ENCODE results near the gene TBC1D8B.

Gene TBC1D8B

DNA sequence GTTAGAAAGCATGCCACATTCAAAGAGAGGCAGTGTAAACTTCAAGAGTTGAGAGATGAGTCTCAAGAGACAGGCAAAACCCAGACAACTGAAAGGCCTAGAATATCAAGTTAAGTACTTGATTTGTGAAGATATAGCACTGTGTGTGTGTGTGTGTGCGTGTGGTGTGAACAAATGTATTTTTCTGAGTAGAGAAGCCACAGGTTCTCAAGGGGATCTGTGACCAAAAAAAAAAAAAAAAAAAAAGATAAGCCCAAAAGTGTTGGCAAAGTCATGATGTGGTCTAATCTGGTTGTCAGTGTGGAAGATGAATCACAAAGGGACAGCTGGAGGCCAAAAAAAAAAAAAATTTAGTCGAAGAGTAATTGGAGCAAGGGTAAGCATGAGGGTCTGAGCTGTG is 96.8 kb downstream of the TBC1D8B start:
- DNase-seq = no peak

DNA sequence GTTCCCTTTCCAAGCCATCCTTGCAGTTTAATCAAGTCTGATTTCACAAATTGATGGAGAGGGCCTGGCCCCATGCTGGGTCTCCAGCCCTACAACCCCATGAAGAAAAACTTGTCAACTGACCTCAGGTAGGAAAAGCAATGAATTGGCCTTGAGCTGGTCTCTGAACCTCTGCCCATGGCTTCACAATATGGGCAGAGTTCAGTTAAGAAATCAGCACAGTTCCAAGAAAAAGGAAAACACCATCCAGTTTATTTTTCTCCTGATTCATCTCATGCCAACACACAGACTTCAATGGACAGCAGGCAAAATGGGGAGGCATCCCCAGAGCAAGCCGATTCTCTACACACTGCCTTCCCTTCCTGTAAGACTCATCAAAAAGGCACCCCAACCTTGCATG is 97.4 kb downstream of the TBC1D8B start:
- no peak for DNase-seq

DNA sequence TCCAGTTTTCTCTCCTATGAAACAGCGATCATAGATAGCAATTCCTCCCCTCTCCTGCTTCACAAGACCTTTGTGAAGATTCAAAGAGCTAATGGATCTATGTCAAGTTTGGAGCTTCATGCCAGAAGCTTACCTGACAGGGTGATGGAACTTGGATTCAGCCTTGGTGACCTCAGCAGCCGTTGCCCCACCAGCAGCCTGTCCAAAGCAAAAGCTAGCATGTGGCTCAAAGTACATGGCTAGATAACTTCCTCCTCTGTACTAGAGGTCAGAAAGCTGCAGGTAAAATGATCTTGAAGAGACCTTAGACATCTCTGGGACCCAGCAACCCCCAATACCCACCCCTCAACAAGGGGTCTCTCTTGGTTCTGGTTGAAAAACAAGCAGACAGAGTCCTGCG is 98.9 kb downstream of the TBC1D8B start:
- no peak for DNase-seq

- DNase-seq = no peak
These were observed 99.3 kb downstream of the TBC1D8B start for GRCh38 chrX:106901781-106902219.

- DNase-seq = no peak
These were observed 100.2 kb downstream of the TBC1D8B start for GRCh38 chrX:106902684-106903083.

DNA sequence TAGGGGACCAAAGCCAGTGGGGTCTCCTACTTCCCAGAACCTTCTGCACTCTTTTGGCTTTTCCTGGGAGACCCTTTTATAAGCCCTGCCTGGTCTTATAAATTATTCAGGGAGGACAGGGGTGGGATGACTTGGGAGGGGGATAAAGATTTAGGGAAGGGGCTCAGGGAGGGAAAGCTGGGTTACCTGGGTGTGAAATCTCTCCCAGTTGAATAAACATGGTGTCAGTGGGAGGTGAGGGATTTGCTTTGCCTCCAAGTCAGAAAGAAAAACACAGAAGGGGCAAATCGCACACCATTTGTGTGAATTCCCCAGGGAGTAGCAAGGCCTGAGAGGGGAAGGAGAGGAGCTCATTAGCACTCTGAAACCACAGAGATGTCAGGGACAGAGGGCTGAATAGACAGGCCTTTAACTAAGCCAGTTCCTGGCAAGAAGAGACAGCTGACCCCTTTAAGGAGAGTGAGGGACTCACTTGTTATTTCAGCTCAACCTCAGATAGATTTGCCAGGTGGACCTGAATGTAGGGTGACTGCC is 100.9 kb downstream of the TBC1D8B start, which contains the start of gene RIPPLY1:
TSS of gene RIPPLY1 (minus strand) at position 51 of the 534 bp plus-strand sequence. CDS start 54 bp downstream, outside the sequence.
- no peak for DNase-seq

GRCh38 chrX:106903856-106904528 is 101.5 kb downstream of the TBC1D8B start:
- no peak for DNase-seq

DNA sequence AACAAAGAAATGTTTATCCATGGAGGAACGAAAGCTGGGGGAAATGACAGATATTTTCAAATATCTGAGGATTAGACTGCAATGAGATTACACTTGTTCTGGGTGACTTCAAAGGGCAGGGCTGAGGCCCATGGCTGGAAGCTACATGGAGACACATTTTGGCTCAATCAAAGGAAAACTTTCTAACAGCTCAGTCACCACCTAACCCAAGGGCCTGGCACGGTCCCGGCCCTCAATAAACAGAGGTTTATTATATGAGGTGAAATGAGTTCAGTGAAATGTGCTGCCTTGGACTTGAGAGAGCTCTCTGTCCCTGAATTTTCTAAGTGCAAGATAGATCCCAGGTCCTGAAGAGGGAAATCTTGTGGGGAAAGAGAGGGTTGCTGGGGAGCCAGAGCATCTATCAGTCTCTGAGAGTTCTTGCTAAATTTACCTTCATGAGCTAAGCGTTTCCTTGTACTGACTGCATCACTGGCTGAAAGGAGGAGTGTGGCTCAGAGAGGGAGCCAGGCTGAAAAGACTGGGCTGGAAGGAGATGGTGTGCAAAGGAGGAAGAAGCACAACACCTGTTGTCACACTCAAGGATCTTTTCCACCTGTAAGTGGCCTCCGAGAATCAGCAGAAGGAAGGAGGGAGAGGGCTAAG is 102.7 kb downstream of the TBC1D8B start:
- no peak for DNase-seq

DNA sequence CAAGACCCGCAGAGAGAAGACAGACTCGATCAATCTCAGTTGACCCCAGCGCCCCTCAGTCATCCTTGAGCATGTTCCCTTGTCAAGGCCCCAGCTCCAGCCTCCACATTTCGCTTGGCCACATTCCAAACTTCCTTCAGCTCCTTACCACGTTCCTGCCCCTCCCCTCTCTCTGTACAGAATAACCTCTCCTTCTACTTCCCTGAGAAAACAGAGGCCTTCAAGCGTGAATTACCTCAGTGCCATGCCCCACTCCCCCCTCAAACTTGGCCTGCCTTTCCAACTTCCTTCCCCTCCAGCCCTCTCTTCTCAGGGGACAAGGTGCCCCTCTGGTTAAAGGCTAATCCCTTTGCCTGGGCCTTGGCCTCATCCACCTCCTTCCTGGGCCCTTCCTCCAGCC is 103.9 kb downstream of the TBC1D8B start:
- peak; percentile 18 for DNase-seq

GRCh38 chrX:106912864-106913263 is 110.4 kb downstream of the TBC1D8B start:
- no peak for DNase-seq

- no peak for DNase-seq
These were observed 115.5 kb downstream of the TBC1D8B start for GRCh38 chrX:106917830-106918500.

DNA sequence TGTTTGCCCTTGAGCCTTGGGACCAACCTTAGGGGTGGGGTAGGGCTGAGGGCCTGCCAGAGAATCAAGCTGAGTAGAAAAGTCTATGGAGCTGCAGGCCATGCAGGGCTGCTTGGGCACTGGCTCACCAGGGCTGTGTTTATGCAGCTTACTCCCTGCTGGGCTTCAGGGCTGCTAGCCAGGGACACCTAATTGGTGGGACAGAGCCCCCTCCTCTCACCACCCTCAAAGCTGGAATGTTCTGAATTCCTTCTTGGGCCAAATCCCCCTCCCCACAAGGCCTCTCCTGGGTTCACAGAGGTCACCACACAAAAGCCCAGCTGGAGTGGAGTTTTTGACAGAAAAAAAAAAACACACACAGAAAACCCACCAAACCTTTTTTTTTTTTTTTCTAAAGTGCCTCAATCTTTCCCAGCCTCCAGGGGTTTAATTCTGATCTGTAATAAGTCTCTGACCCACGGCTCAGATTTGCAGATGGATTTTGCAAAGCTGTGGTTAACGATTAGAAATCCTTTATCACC is 117.5 kb downstream of the TBC1D8B start, which contains the start of gene CLDN2:
TSS of gene CLDN2 (plus strand) at position 471 of the 521 bp plus-strand sequence. CDS start 7,827 bp downstream, outside the sequence.
- peak; percentile 77 for DNase-seq

DNA sequence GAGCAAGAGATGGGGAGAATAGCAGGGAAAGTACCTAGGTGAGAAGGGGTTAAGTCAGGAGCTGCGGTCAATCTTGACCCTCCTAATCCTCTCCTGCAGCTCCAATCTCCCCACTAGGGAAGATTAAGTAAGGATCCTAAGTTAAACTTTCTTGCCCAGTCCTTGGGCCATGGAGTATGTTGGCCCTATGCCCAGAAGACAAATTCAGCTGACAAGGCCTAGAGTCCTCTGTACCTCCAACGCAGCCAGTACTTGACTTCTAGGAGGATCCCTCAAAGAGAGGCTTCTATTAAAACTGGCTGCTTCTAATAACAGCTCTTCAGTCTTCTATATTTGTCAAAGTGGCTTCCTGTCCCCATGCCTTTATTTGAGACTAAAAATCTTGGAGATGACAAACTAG is 119.2 kb downstream of the TBC1D8B start:
- DNase-seq = peak; percentile 6
